ENCODE data around the gene TMEM156.

The TMEM156 gene

GRCh38 chr4:38958453-38959190 lies 73.6 kb downstream of the TMEM156 start:
- POLR2A ChIA-PET = interaction anchor here (1.0 kb wide), 1 partner anchor 23 kb away, joined by 3 read pairs; no protein-coding TSS in a partner anchor
- TF ChIP-seq CTCF (IDR thresholded peaks at IDR 0.05; ENCODE audit: insufficient read depth, low read length, missing control alignments) = no peak
- CTCF ChIA-PET = interaction anchor here (1.8 kb wide), 1 partner anchor 9 kb away, joined by 5 read pairs; no protein-coding TSS in a partner anchor
- no peak overlapping the region for H3K4me3 ChIP-seq (ENCODE audit: low read depth, low read length)
- no peak for DNase-seq (ENCODE audit: low read depth, low spot score)

GRCh38 chr4:38957893-38958292 lies 74.3 kb downstream of the TMEM156 start:
- no peak for TF ChIP-seq CTCF (IDR thresholded peaks at IDR 0.05; ENCODE audit: insufficient read depth, low read length, missing control alignments)
- ChIA-PET CTCF (no interaction called here), POLR2A (interaction anchor here (1.0 kb wide), 1 partner anchor 23 kb away, joined by 3 read pairs; no protein-coding TSS in a partner anchor)
- DNase-seq (ENCODE audit: low read depth, low spot score) = no peak
- H3K4me3 ChIP-seq (ENCODE audit: low read depth, low read length) = no peak overlapping the region

GRCh38 chr4:38957261-38957815 lies 74.9 kb downstream of the TMEM156 start:
- ChIA-PET CTCF (no interaction called here), POLR2A (no interaction called here)
- DNase-seq (ENCODE audit: low read depth, low spot score) = no peak
- no peak overlapping the region for H3K4me3 ChIP-seq (ENCODE audit: low read depth, low read length)
- TF ChIP-seq CTCF (IDR thresholded peaks at IDR 0.05; ENCODE audit: insufficient read depth, low read length, missing control alignments) = no peak

- POLR2A ChIA-PET = no interaction called here
Observed at GRCh38 chr4:38955957-38956356, 76.3 kb downstream of the TMEM156 start.

GRCh38 chr4:38954727-38955126 lies 77.5 kb downstream of the TMEM156 start:
- ChIA-PET POLR2A (interaction anchor here (0.6 kb wide), 1 partner anchor 1269 kb away, joined by 3 read pairs; the partner anchor contains the start of gene RELL1), CTCF (interaction anchor here (0.8 kb wide), 1 partner anchor 10 kb away, joined by 3 read pairs; no protein-coding TSS in a partner anchor)
- H3K4me3 ChIP-seq (ENCODE audit: low read depth, low read length) = no peak overlapping the region
- TF ChIP-seq CTCF (IDR thresholded peaks at IDR 0.05; ENCODE audit: insufficient read depth, low read length, missing control alignments) = no peak
- no peak for DNase-seq (ENCODE audit: low read depth, low spot score)

More at GRCh38 chr4:38955957-38956356, 76.3 kb downstream of the TMEM156 start:
- CTCF ChIA-PET = no interaction called here
- H3K4me3 ChIP-seq (ENCODE audit: low read depth, low read length) = no peak overlapping the region
- DNase-seq (ENCODE audit: low read depth, low spot score) = no peak
- no peak for TF ChIP-seq CTCF (IDR thresholded peaks at IDR 0.05; ENCODE audit: insufficient read depth, low read length, missing control alignments)

GRCh38 chr4:38952017-38952416 lies 80.2 kb downstream of the TMEM156 start:
- POLR2A ChIA-PET = interaction anchor here (0.6 kb wide), 1 partner anchor 166 kb away, joined by 4 read pairs; no protein-coding TSS in a partner anchor
- CTCF ChIA-PET = interaction anchor here (0.9 to 5.9 kb wide), 2 partner anchors 32 to 183 kb away, joined by 3 to 33 read pairs; no protein-coding TSS in a partner anchor
- TF ChIP-seq CTCF (IDR thresholded peaks at IDR 0.05; ENCODE audit: insufficient read depth, low read length, missing control alignments) = no peak
- no peak for DNase-seq (ENCODE audit: low read depth, low spot score)
- H3K4me3 ChIP-seq (ENCODE audit: low read depth, low read length) = no peak overlapping the region

Data from AG04449 (cell line).